Gastrocnemius medialis (tissue), 4 donors: Measurements from ENCODE around the gene SERPINA1.

Experiments
- POLR2A ChIP-seq, 2 donors: fragments of 450-650 bp; IDR thresholded peaks; one replicate each; pipeline ENCODE4 v1.6.1; 2017; ENCODE audit warnings: antibody characterized with exemption in 2 of 2, mild to moderate bottlenecking in 2 of 2, moderate library complexity in 2 of 2
- TF ChIP-seq, protein P1 (sequence below), 5 experiments: fragments of 450-650 bp in 3 of 5; fragments of 200-600 bp in 2 of 5; sonication (generic) in 2 of 5; IDR thresholded peaks in 4 of 5; conservative IDR thresholded peaks in 1 of 5; 1 replicate in 4 of 5; 2 replicates in 1 of 5; pipeline ENCODE4 v1.5.1; 2016 to 2019; ENCODE audit warnings: antibody characterized with exemption in 5 of 5, mild to moderate bottlenecking in 3 of 5, moderate library complexity in 3 of 5

DNA sequence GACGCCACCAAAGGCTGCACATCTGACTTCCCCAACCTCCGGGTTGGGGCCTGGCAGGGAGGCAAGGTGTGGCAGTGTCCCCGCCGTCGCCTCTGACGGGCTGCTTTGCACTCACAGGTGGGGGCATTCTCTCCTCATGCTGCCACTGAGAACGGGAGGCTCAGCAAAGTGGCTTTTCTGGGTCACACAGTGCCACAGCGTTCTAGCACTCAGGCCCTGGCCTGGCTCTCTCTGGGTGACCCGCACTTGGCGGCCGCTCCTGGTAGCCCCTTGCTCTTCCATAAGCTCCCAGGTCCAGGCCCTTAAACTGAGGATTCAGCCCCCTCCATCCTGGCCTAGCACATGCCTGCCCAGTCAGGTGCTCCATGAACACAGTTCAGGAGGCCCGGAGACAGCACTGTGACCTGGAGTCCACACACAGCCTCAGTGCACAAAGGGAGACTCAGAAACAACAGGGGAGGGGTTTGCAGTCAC lies 25.2 kb downstream of the SERPINA1 start:
- TF ChIP-seq, protein P1, sequence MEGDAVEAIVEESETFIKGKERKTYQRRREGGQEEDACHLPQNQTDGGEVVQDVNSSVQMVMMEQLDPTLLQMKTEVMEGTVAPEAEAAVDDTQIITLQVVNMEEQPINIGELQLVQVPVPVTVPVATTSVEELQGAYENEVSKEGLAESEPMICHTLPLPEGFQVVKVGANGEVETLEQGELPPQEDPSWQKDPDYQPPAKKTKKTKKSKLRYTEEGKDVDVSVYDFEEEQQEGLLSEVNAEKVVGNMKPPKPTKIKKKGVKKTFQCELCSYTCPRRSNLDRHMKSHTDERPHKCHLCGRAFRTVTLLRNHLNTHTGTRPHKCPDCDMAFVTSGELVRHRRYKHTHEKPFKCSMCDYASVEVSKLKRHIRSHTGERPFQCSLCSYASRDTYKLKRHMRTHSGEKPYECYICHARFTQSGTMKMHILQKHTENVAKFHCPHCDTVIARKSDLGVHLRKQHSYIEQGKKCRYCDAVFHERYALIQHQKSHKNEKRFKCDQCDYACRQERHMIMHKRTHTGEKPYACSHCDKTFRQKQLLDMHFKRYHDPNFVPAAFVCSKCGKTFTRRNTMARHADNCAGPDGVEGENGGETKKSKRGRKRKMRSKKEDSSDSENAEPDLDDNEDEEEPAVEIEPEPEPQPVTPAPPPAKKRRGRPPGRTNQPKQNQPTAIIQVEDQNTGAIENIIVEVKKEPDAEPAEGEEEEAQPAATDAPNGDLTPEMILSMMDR (IDR thresholded peaks at IDR 0.05 in 4 of 5, conservative IDR thresholded peaks at IDR 0.05 in 1 of 5) = no peak
- TF ChIP-seq POLR2A (IDR thresholded peaks at IDR 0.05) = no peak
